Prostate gland (tissue), 2 donors: ENCODE results near the gene HOXB1. TPM values are rescaled to one million over a fixed set of nuclear protein-coding genes. Genes with fewer than 3 reads are reported as not detected.
A peak's percentile ranks its signal among the peaks of the same experiment; 100 is the strongest.

ENCODE experiments used
- DNase-seq: peaks from one replicate; pipeline ENCODE4 v3.0.0-alpha.2; 2019; ENCODE audit warnings: low spot score
- H3K27ac ChIP-seq, 2 donors: fragments of 200-600 bp; sonication (generic); 2 replicates each; pipeline ENCODE4 v1.5.1; 2017 to 2019
- H3K27me3 ChIP-seq: fragments of 200-600 bp; sonication (generic); replicated peaks from 2 replicates; pipeline ENCODE4 v1.5.1; 2019; ENCODE audit not compliant: insufficient read depth
- H3K36me3 ChIP-seq, 2 donors: fragments of 200-600 bp; sonication (generic); 1 replicate in 1 of 2; 2 replicates in 1 of 2; pipeline versions ENCODE4 v1.5.1 to v1.8.1; 2017 to 2019
- H3K4me1 ChIP-seq: fragments of 200-600 bp; sonication (generic); replicated peaks from 2 replicates; pipeline ENCODE4 v1.5.1; 2019
- H3K4me3 ChIP-seq, 2 donors: fragments of 200-600 bp; sonication (generic); 2 replicates each; pipeline ENCODE4 v1.5.1; 2017 to 2019
- H3K9me3 ChIP-seq: fragments of 200-600 bp; sonication (generic); 2 replicates; pipeline ENCODE4 v1.5.1; 2017
- POLR2A ChIP-seq: fragments of 450-650 bp; IDR thresholded peaks from one replicate; pipeline ENCODE4 v1.6.1; 2016; ENCODE audit warnings: antibody characterized with exemption, mild to moderate bottlenecking
- POLR2AphosphoS5 ChIP-seq: sonication (generic); formaldehyde crosslinking; IDR thresholded peaks from one replicate; pipeline ENCODE4 v1.6.1; 2017; ENCODE audit warnings: antibody characterized with exemption
- WGBS: methylation state at CpG from one replicate; pipeline ENCODE4 v1.1.5; 2018; 5-methylcytosine and 5-hydroxymethylcytosine counted together
- intact Hi-C: fragments of 100-400 bp; cut with DNase I; formaldehyde crosslinking; loops from one replicate; pipeline ENCODE4 v1.14.2; 2022
- total RNA-seq, 2 donors: library from RNA; depleted of rRNA; stranded (reverse); fragments of >200 nt; gene quantifications; one replicate each; pipeline ENCODE4 v1.1.0, GENCODE V29; 2016
- TF ChIP-seq, protein P1 (sequence below), 4 experiments: fragments of 200-600 bp in 2 of 4; fragments of 450-650 bp in 2 of 4; sonication (generic) in 2 of 4; IDR thresholded peaks; 1 replicate in 3 of 4; 2 replicates in 1 of 4; pipeline ENCODE4 v1.5.1; 2016 to 2019; ENCODE audit warnings: antibody characterized with exemption in 4 of 4, mild to moderate bottlenecking in 2 of 4, moderate library complexity in 2 of 4

Gene HOXB1
- total RNA-seq, 2 donors from 2014 or later: not detected

DNA sequence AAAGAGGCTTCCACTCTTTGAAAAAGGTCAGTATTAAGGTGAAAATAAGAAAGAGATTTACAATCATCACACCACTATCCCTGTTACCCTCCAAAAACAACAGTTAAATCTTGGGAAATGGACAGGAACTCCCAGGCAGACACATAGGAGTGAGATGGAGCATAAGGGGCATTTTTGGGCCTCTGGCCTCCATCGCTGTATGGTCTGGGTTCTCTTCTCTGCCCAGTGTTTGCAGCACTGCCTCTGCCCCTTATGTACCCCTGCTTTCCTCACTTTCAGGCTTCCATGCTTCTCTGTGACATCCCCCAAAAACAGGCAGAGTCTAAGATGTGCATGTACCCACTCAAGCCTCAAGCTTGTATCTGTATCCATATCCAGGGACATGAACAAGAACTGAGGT lies 14.7 kb upstream of the HOXB1 start:
- Histone ChIP-seq H3K9me3 (no peaks in the 10 kb centered on the region), H3K27me3 (no peaks in the 10 kb centered on the region), H3K27ac (peak overlapping the region in 1 of 2 donors; percentile 87), H3K4me3 (no peak overlapping the region), H3K4me1 (no peaks in the 10 kb centered on the region), H3K36me3 (no peaks in the 10 kb centered on the region)
- WGBS: 95% methylated on average over 1 of the region's 1 CpG
- DNase-seq: no peak
- TF ChIP-seq, protein P1, sequence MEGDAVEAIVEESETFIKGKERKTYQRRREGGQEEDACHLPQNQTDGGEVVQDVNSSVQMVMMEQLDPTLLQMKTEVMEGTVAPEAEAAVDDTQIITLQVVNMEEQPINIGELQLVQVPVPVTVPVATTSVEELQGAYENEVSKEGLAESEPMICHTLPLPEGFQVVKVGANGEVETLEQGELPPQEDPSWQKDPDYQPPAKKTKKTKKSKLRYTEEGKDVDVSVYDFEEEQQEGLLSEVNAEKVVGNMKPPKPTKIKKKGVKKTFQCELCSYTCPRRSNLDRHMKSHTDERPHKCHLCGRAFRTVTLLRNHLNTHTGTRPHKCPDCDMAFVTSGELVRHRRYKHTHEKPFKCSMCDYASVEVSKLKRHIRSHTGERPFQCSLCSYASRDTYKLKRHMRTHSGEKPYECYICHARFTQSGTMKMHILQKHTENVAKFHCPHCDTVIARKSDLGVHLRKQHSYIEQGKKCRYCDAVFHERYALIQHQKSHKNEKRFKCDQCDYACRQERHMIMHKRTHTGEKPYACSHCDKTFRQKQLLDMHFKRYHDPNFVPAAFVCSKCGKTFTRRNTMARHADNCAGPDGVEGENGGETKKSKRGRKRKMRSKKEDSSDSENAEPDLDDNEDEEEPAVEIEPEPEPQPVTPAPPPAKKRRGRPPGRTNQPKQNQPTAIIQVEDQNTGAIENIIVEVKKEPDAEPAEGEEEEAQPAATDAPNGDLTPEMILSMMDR (IDR thresholded peaks at IDR 0.05): no peak
- TF ChIP-seq POLR2AphosphoS5 (no peak), POLR2A (no peak)
- intact Hi-C loops: no loop called here

DNA sequence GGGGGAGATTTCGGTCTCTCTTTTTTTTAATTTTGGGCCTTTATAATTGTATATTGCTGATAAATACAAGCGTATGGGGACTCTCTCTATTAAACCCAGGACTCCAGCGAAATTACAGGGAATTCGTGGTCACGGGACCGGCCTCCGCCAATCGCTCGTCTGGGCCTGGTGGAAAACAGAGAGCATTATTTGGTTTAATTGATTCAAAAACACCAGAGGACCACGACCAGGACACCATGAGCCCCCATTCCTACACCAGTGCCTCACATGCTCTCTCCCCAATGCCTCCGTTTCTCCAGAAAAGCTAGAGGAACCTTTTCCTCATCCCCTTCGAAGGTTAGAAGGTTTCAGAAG lies 14.2 kb upstream of the HOXB1 start, which contains the start of gene HOXB2:
Gene HOXB2 (minus strand): TSS at position 88 of the 354 bp plus-strand sequence. CDS start 198 bp downstream, outside the sequence.
- TF ChIP-seq POLR2AphosphoS5: no peak
- TF ChIP-seq, protein P1 (IDR thresholded peaks at IDR 0.05): no peak
- no peak for TF ChIP-seq POLR2A
- Histone ChIP-seq H3K4me1 (no peaks in the 10 kb centered on the region), H3K4me3 (peak within 1 kb of the TSS; percentile 40 to 41), H3K27me3 (no peaks in the 10 kb centered on the region), H3K36me3 (no peaks in the 10 kb centered on the region), H3K27ac (peak within 1 kb of the TSS; percentile 83 to 87), H3K9me3 (no peaks in the 10 kb centered on the region)
- intact Hi-C loops: no loop called here
- no peak for DNase-seq
- 72% methylated on average over 12 of the region's 12 CpGs for WGBS

DNA sequence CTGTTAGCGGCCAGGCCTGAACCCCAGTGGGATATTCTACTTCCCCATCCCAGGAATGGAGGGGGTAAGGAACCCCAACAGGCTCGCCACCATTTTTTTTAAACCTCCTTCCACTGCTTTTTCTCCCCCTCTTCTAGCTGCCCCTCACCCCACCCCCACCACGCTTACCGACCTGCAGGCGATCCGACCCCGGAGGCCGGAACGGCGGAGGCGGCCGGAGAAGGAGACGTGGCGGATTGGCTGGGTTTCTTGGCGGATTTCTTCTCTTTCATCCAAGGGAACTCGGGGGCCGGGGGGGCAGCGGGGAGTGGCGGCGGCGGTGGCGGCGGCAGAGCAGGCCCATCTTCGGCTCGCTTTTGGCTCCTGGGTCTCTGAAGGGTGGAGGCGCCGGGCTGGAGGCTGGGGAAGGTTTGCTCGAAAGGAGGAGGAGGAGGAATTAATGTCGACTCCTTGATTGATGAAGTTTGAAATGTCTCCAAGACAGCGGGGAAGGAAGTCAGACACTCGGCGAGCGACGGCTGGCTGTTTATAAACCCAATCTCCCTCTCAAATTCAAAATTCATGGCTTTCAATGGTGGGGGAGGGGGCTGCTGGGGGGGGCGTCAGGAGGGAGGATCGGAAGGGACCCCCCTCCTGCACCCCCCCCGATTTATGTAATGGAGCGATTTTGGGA lies 13.7 kb upstream of the HOXB1 start:
- Histone ChIP-seq H3K4me1 (no peaks in the 10 kb centered on the region), H3K27me3 (no peaks in the 10 kb centered on the region), H3K9me3 (no peaks in the 10 kb centered on the region), H3K4me3 (peak overlapping the region; percentile 40 to 41), H3K27ac (peak overlapping the region; percentile 83 to 87), H3K36me3 (no peaks in the 10 kb centered on the region)
- 9% methylated on average over 37 of the region's 38 CpGs for WGBS
- intact Hi-C loops: no loop called here
- peak; percentile 16 for DNase-seq
- TF ChIP-seq, protein P1 (IDR thresholded peaks at IDR 0.05): no peak
- TF ChIP-seq POLR2AphosphoS5 (no peak), POLR2A (no peak)

DNA sequence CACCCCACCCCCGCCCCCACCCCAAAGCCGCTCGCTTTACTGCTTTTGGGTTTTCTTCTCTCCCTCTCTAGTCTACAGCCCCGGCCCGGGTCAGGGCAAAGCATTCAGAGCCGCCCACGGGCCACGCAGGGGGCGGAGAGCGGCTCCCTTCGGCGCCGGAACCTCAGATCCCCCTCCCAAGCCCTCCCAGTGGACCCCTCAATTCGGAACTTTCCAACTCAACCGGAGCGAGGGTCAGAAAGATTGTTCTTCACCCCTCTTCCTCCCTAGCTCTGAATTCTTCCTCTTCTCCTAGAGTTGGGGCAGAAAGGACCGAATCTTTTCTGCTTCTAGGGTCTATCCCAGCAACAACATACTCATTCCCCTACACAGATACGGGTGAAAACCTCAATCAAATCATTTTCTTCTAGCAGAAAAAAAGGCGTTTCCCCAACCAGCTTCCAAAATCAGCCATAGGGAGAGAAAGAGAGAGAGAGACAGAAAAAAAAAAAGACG lies 13.1 kb upstream of the HOXB1 start:
- Histone ChIP-seq H3K9me3 (no peaks in the 10 kb centered on the region), H3K4me3 (peak overlapping the region; percentile 40 to 41), H3K36me3 (no peaks in the 10 kb centered on the region), H3K27me3 (no peaks in the 10 kb centered on the region), H3K27ac (peak overlapping the region; percentile 83 to 87), H3K4me1 (no peaks in the 10 kb centered on the region)
- WGBS: 32% methylated on average over 20 of the region's 20 CpGs
- no peak for TF ChIP-seq POLR2AphosphoS5
- TF ChIP-seq POLR2A: no peak
- TF ChIP-seq, protein P1 (IDR thresholded peaks at IDR 0.05): no peak
- no peak for DNase-seq
- intact Hi-C loops: no loop called here
